DND-41 (cell line): ENCODE data around the gene GRAMD4.

Experiments used
- ATAC-seq: fragments of 200-7000 bp; cut with Tn5 transposase; 3 replicates; pipeline ENCODE4 v1.9.1; 2021; ENCODE audit warnings: low read depth; ENCODE audit not compliant: insufficient read depth
- DNase-seq: peaks from one replicate; pipeline ENCODE4 v3.0.0-alpha.2; 2020
- H2AFZ ChIP-seq: 2 replicates; pipeline ENCODE4 v1.6.0; 2012; ENCODE audit warnings: low read depth, low read length
- H3K27ac ChIP-seq: 2 replicates; pipeline ENCODE4 v1.5.1; 2012; ENCODE audit warnings: low read length, inconsistent platforms
- H3K27me3 ChIP-seq: fragments of 200-600 bp; sonication (generic); 2 replicates; pipeline ENCODE4 v1.6.0; 2012; ENCODE audit warnings: low read length, mild to moderate bottlenecking, inconsistent platforms; ENCODE audit not compliant: insufficient read depth, poor library complexity
- H3K36me3 ChIP-seq: 2 replicates; pipeline ENCODE4 v1.5.1; 2012; ENCODE audit warnings: low read length, inconsistent platforms; ENCODE audit not compliant: insufficient read depth
- H3K4me1 ChIP-seq: 2 replicates; pipeline ENCODE4 v1.5.1; 2012; ENCODE audit warnings: mild to moderate bottlenecking, low read length; ENCODE audit not compliant: insufficient read depth
- H3K4me2 ChIP-seq: 2 replicates; pipeline ENCODE4 v1.6.0; 2012; ENCODE audit warnings: mild to moderate bottlenecking, moderate library complexity, low read length, inconsistent platforms; ENCODE audit not compliant: insufficient read depth
- H3K4me3 ChIP-seq, 2 experiments: fragments of 200-600 bp in 1 of 2; shearing (Covaris generic) in 1 of 2; 2 replicates each; pipeline ENCODE4 v1.5.1; 2012 to 2016; ENCODE audit warnings: inconsistent platforms in 2 of 2, low read length in 2 of 2, mild to moderate bottlenecking in 2 of 2, low read depth in 1 of 2, moderate library complexity in 1 of 2
- H3K79me2 ChIP-seq: 2 replicates; pipeline ENCODE4 v1.6.0; 2012; ENCODE audit warnings: low read length, inconsistent platforms; ENCODE audit not compliant: insufficient read depth
- H3K9ac ChIP-seq: 2 replicates; pipeline ENCODE4 v1.6.0; 2012; ENCODE audit warnings: low read depth, mild to moderate bottlenecking, inconsistent platforms, low read length, moderate library complexity
- H3K9me3 ChIP-seq: 2 replicates; pipeline ENCODE4 v1.5.1; 2012; ENCODE audit warnings: low read length, moderate library complexity, mild to moderate bottlenecking, inconsistent platforms; ENCODE audit not compliant: insufficient read depth, severe bottlenecking
- H4K20me1 ChIP-seq: 2 replicates; pipeline ENCODE4 v1.6.0; 2012; ENCODE audit warnings: low read length; ENCODE audit not compliant: insufficient read depth
- EZH2 ChIP-seq: IDR thresholded peaks from 3 replicates; pipeline ENCODE4 v1.6.1; 2012; ENCODE audit warnings: borderline replicate concordance, low read depth, mild to moderate bottlenecking, moderate library complexity, low read length, inconsistent platforms; ENCODE audit not compliant: severe bottlenecking
- TF ChIP-seq, protein P1 (sequence below): IDR thresholded peaks from 2 replicates; pipeline ENCODE4 v1.5.1; 2012; ENCODE audit warnings: borderline replicate concordance, low read length, moderate library complexity, mild to moderate bottlenecking; ENCODE audit not compliant: poor library complexity, severe bottlenecking; ENCODE audit errors: extremely low read depth

The GRAMD4 gene

GRCh38 chr22:46661221-46661851 is 41.1 kb downstream of the GRAMD4 start:
- peaks cover 61% of the 10 kb centered on the region for H3K79me2 ChIP-seq
- peaks cover 83% of the 10 kb centered on the region for H4K20me1 ChIP-seq
- H3K4me1 ChIP-seq: no peaks in the 10 kb centered on the region
- no peak overlapping the region for H3K27ac ChIP-seq
- no peaks in the 10 kb centered on the region for H3K9me3 ChIP-seq
- no peak for TF ChIP-seq EZH2
- TF ChIP-seq, protein P1, sequence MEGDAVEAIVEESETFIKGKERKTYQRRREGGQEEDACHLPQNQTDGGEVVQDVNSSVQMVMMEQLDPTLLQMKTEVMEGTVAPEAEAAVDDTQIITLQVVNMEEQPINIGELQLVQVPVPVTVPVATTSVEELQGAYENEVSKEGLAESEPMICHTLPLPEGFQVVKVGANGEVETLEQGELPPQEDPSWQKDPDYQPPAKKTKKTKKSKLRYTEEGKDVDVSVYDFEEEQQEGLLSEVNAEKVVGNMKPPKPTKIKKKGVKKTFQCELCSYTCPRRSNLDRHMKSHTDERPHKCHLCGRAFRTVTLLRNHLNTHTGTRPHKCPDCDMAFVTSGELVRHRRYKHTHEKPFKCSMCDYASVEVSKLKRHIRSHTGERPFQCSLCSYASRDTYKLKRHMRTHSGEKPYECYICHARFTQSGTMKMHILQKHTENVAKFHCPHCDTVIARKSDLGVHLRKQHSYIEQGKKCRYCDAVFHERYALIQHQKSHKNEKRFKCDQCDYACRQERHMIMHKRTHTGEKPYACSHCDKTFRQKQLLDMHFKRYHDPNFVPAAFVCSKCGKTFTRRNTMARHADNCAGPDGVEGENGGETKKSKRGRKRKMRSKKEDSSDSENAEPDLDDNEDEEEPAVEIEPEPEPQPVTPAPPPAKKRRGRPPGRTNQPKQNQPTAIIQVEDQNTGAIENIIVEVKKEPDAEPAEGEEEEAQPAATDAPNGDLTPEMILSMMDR: no peak
- H2AFZ ChIP-seq: no peak overlapping the region
- no peak overlapping the region for H3K4me3 ChIP-seq
- no peak for ATAC-seq
- H3K36me3 ChIP-seq: peaks cover 99% of the 10 kb centered on the region
- DNase-seq: no peak
- H3K27me3 ChIP-seq: no peaks in the 10 kb centered on the region
- no peak overlapping the region for H3K4me2 ChIP-seq
- no peak overlapping the region for H3K9ac ChIP-seq

- Histone ChIP-seq H3K4me2 (no peak overlapping the region), H3K36me3 (peaks cover 99% of the 10 kb centered on the region), H3K4me1 (no peaks in the 10 kb centered on the region), H4K20me1 (peaks cover 81% of the 10 kb centered on the region), H3K27me3 (no peaks in the 10 kb centered on the region), H3K27ac (no peak overlapping the region), H3K79me2 (peaks cover 52% of the 10 kb centered on the region), H3K9me3 (no peaks in the 10 kb centered on the region), H2AFZ (no peak overlapping the region), H3K9ac (no peak overlapping the region), H3K4me3 (no peak overlapping the region)
- TF ChIP-seq, protein P1: no peak
- TF ChIP-seq EZH2: no peak
- ATAC-seq (no peak), DNase-seq (no peak)
Observed at GRCh38 chr22:46662226-46662625, 42.0 kb downstream of the GRAMD4 start.

- Histone ChIP-seq H3K36me3 (peaks cover 99% of the 10 kb centered on the region), H3K4me1 (no peaks in the 10 kb centered on the region), H3K27me3 (no peaks in the 10 kb centered on the region), H4K20me1 (peaks cover 74% of the 10 kb centered on the region), H3K4me2 (no peak overlapping the region), H3K9me3 (no peaks in the 10 kb centered on the region), H2AFZ (no peak overlapping the region), H3K79me2 (peaks cover 45% of the 10 kb centered on the region), H3K27ac (no peak overlapping the region), H3K9ac (no peak overlapping the region), H3K4me3 (no peak overlapping the region)
- DNase-seq: no peak
- no peak for ATAC-seq
- no peak for TF ChIP-seq EZH2
- TF ChIP-seq, protein P1: no peak
Observed at GRCh38 chr22:46663001-46663400, 42.8 kb downstream of the GRAMD4 start.
